Activated CD4-positive, alpha-beta T cell treated with anti-CD3 and anti-CD28 coated beads, Interleukin-2, amount 50 U/mL, for 1 hour (primary cell): Measurements from ENCODE around the gene ARHGAP11B.
"Not testable (repeated sequence)": the region's sequence is repeated elsewhere in the genome, so short reads cannot be mapped to it uniquely, and the experiment has no call there.

Experiments used
- DNase-seq: peaks from one replicate; pipeline ENCODE4 v3.0.0-alpha.2; 2020

The ARHGAP11B gene

DNA sequence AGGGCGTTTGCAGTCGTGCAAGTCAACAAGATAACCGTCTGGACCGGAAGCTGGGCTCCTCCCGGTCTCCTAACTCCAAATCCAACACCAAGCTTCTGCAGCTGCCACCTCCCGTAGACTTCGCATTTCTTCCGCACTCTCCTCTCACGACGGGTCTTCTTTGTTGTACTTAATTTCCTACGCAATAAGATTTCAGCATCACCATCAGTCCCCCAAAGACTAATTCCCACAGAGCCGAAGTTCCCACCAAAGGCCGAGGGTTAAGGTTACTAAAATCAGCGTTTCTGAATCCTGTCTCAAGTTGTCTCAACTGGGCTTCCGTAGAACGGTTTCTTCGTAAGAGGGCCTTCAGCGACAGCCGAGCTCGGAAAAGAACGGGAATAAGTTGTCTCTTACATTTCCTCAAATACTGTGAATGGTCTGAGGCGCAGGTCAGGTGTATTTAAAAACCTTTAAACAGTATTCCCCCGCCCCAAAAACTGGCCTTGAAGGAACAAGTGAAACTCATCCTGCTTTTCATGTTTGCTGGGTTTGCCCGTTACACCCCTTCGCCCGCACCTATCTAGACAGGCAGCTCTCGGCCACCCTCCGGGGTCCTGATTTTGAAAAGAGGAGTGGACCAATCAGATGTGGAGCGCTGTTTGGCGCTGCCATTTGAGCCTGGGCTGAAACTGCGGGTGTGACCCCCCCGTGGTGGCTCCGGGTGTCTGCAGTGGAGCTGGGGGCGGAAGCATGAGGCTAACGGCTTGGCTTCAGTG is at the start of gene ARHGAP11B:
Gene ARHGAP11B (plus strand): TSS at position 693 of the 758 bp plus-strand sequence.
- peak; percentile 92 for DNase-seq

DNA sequence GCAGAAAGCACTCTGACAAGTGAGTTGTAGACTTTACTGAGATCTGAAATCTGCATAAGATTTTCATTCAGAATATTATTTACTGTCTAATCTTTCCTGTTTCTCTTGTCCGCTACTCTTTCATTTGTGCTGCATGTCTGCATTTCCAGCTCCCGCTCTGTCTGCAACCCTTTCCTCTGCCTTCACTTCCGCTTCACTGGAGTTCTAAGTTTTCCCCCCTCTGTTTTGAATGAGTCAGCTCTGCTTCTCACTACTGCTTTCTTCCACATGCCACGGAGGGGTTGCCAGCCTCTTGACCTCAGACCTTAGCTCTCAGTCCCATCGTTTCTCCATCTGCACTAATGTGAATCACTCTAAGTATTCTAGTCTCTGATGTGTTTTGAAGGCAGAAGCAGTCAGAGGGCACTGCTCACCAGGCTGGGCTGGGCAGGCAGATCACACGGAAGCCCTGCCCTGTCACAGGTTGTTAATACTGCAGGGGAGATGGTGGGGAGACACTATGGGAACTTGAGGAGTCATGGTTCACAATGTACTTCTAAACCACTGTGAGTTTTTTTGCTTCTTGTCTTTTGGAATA is 46.4 kb upstream of the ARHGAP11B start:
- not testable (repeated sequence) for DNase-seq

- DNase-seq: not testable (repeated sequence)
Observed at GRCh38 chr15:30580716-30581115, 45.2 kb upstream of the ARHGAP11B start.

DNA sequence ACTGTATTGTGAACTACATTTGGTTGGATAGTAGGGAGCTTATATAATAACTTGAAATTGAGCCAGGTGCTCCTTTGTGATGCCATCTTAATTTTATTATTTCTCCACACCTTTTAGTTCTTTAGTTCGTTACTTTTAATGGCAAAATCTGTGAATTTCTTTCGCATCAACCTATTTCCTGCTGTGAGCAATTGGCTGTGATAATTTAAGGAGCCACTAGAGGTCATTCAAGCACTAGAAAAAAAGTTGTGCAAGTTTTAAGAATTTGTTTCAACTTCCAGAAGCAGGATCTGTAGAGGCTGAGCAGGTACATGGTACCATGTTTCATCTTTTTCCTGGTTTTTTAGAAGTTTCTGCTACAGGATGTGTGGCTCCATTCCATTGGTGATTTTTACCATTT is 27.0 kb upstream of the ARHGAP11B start:
- DNase-seq: not testable (repeated sequence)

DNA sequence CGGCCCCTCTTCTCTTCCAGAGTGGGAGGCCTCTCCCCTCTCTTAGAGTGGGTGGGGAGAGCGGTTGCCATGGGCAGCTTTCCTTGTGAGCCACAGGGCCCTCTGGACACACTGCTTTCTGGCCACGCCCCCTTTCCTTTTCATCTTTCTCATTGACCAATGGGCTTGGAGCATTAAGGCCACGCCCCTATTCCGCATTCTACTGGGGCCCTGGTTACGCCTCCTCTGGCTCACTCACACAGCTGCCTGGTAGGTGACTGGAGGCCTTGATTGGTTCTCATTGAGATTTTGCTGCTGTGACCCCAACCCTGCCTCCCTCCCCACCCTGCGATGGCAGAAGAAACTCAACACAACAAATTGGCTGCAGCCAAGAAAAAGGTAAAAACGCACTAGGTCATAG is 22.1 kb upstream of the ARHGAP11B start, which contains the start of gene GOLGA8H:
Gene GOLGA8H (plus strand): TSS at position 233 of the 400 bp plus-strand sequence. CDS start 98 bp downstream, at position 331.
- DNase-seq: not testable (repeated sequence)

DNA sequence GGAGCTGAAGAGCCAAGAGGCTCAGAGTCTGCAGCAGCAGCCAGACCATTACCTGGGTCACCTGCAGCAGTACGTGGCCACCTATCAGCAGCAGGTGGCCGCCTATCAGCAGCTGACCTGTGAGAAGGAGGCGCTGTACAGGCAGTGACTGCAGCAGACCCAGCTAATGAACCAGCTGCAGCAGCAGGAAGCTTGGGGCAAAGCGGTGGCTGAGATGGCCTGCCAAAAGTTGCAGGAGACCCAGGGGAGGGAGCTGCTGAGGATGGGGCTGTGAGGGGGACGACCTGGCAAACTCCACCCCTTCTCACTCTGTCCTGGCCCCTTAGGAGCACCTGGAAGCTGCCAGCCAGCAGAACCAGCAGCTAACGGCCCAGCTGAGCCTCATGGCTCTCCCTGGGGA is 13.7 kb upstream of the ARHGAP11B start:
- not testable (repeated sequence) for DNase-seq

DNA sequence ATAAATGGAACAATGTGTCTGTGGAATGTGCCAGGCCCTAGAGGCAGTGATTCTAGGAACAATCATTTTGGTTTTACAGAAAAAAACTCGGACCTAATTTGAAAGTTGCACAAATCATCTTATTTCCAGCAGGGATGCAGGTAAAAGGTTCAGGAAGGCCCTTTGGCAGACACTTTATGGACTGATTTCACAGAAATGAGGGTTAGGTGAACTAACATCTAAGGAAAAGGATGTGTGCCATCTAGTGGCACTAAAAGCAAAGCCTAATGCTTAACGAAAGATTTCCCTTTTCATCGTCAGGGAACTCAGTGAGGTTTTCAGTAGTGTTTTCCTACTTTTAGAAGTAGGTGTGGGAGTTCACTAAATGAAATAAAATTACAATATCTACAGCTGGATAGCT is 4.6 kb upstream of the ARHGAP11B start:
- DNase-seq: not testable (repeated sequence)

DNA sequence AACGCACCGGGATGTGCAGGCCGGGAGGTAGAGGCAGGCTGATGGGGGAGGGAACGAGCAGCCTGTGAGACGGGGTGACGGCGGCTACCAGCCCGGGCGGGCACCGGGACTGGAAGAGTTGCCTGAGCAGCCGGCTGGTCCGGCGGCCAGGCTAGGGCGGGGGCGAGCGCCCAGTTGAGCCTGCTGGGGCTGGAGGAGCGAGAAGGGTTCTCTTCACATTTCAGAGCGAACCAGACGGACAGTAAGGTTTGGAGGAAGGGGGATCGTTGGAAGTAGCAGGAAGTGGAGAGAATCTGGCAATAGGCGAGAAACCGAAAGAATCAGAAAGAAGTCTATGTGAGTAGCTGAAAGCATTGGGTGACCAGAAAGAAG is 252 bp downstream of the ARHGAP11B start:
- DNase-seq: not testable (repeated sequence)

DNA sequence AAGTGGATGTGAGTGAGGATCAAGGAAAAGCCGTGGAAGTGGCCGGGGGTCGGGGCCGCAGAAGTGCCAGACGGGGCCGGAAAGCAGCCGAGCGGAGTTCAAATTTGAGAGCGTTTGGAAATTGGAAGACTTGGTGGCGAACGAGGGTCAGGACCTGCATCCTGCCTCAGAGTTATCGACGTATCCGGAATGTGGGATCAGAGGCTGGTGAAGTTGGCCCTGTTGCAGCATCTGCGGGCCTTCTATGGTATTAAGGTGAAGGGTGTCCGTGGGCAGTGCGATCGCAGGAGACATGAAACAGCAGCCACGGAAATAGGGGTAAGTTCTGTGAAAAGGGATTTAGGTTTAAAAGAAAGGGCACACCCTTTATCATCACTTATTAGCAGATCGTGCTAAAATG is 704 bp downstream of the ARHGAP11B start:
- not testable (repeated sequence) for DNase-seq

- no peak for DNase-seq
Observed at GRCh38 chr15:30650012-30650929, 24.3 kb downstream of the ARHGAP11B start.

DNA sequence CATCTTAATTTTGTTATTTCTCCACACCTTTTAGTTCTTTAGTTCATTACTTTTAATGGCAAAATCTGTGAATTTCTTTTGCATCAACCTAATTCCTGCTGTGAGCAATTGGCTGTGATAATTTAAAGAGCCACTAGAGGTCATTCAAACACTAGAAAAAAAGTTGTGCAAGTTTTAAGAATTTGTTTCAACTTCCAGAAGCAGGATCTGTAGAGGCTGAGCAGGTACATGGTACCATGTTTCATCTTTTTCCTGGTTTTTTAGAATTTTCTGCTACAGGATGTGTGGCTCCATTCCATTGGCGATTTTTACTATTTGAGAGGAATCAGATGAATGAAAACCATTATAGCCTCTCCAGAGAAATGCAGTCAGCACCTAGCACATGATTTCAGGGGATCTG is 35.2 kb downstream of the ARHGAP11B start:
- DNase-seq: not testable (repeated sequence)

GRCh38 chr15:30669621-30670020 is 43.7 kb downstream of the ARHGAP11B start:
- DNase-seq: not testable (repeated sequence)

GRCh38 chr15:30670056-30670455 is 44.1 kb downstream of the ARHGAP11B start:
- no peak for DNase-seq

- DNase-seq: no peak
Observed at GRCh38 chr15:30671309-30671708, 45.4 kb downstream of the ARHGAP11B start.

- DNase-seq: no peak
Observed at GRCh38 chr15:30675126-30675525, 49.2 kb downstream of the ARHGAP11B start.

- not testable (repeated sequence) for DNase-seq
Observed at GRCh38 chr15:30675891-30676290, 50.0 kb downstream of the ARHGAP11B start.

GRCh38 chr15:30680997-30681396 is 55.1 kb downstream of the ARHGAP11B start:
- not testable (repeated sequence) for DNase-seq

DNA sequence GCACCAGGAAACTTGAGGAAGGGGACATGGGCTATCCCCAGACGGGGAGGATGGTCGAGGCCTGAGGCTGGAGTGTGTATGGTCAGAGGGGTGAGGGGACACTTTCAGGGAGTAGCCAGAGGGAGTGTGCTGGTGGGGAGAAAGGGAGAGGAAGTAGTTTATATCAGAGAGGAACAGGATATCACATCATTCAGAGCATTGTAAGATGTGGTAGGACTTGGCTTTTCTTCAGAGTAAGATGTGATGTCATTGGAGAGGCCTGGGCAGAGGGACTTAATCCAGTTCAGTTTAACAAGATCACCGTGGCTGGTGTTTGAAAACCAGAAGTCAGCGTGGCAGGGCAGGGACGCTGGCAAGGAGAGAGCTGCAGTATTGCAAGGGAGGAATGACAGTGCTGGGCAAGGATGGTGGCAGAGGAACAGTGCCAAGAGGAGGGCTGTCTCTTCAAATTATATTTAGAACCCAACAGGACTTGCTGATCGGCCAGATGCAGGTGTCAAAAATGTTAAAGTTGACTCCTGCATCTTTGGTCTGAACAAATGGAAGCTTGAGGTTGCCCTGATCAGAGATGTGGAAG is 59.9 kb downstream of the ARHGAP11B start:
- not testable (repeated sequence) for DNase-seq

- DNase-seq: not testable (repeated sequence)
Observed at GRCh38 chr15:30686651-30687050, 60.7 kb downstream of the ARHGAP11B start.
